Measurements from ENCODE around the gene OR6C75.
"Not testable (repeated sequence)": the region's sequence is repeated elsewhere in the genome, so short reads cannot be mapped to it uniquely, and the experiment has no call there.

Gene OR6C75

GRCh38 chr12:55362675-55363074, at the start of gene OR6C75:
OR6C75 (plus strand) TSS chr12:55362975; CDS start chr12:55365111, 2,136 bp downstream.
- no peak for DNase-seq (ENCODE audit: low read depth in 1 of 2, low spot score in 1 of 2)

- DNase-seq (ENCODE audit: low read depth in 1 of 2, low spot score in 1 of 2), result no peak
Measured at GRCh38 chr12:55314043-55314442, 48.7 kb upstream of the OR6C75 start, which contains the start of gene OR6C1. OR6C1 (plus strand) TSS chr12:55314343; CDS start chr12:55320600, 6,257 bp downstream.

DNA sequence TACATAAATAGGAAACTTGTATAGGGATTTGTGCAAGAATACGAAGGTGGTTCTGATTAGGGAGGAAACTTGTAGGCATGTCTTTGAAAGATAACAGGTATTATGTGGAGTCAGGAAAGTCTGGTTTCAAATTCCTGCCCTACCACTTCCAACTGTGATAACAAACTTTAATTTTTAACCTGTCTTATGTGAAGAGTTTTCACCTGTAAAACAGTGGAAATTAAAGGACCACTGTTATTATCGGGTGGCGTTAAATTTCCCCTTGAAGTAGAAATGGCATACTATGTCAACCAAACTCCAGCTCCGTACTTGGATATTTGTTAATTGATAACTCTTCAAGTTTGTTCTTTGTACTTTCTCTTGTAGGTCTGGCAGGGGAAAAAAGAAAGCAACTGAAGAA, 42.6 kb upstream of the OR6C75 start:
- no peak for DNase-seq (ENCODE audit: low read depth in 1 of 2, low spot score in 1 of 2)

GRCh38 chr12:55325801-55326200, 37.0 kb upstream of the OR6C75 start:
- DNase-seq (ENCODE audit: low read depth in 1 of 2, low spot score in 1 of 2), result not testable (repeated sequence)

DNA sequence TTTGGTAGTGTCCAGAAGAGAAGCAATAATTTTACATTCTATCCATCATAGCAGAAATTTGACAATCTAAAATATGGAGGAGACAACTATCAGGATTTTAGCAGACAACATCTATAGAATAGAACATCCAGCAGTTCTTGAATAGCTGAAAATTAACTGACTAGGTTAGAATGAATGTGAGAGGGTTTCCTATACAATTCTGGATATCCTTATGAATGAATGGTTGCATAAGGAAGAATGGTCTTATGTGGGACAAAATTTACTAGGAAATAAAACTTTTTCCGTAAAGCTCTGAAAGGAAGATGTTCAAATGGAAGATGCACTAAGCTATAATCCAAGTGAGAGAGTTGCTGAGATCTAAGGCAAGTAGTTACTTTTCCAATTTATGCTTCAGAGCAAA, 32.3 kb upstream of the OR6C75 start, which contains the start of gene OR6C3:
Gene OR6C3, plus strand, starts transcription at position 301 of the 400 bp plus-strand sequence. CDS start 955 bp downstream, outside the sequence.
- no peak for DNase-seq (ENCODE audit: low read depth in 1 of 2, low spot score in 1 of 2)

GRCh38 chr12:55336002-55336401, 26.8 kb upstream of the OR6C75 start:
- DNase-seq (ENCODE audit: low read depth in 1 of 2, low spot score in 1 of 2), result no peak

DNA sequence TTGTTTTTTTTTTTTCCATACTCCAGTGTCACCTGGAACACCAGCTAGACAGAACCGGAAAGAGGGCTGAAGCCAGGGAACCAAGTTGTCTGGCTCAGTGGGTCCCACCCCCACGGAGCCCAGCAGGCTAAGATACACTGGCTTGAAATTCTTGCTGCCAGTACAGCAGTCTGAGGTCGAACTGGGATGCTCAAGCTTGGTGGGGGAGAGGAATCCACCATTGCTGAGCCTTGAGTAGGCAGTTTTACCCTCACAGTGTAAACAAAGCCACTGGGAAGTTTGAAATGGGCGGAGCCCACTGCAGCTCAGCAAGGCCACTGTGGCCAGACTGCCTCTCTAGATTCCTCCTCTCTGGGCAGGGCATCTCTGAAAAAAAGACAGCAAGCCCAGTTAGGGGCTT, 7.4 kb upstream of the OR6C75 start:
- DNase-seq (ENCODE audit: low read depth in 1 of 2, low spot score in 1 of 2), result not testable (repeated sequence)

- no peak for DNase-seq (ENCODE audit: low read depth in 1 of 2, low spot score in 1 of 2)
Measured at GRCh38 chr12:55365086-55365485, 2.3 kb downstream of the OR6C75 start.

- no peak for DNase-seq (ENCODE audit: low read depth in 1 of 2, low spot score in 1 of 2)
Measured at GRCh38 chr12:55372521-55372920, 9.7 kb downstream of the OR6C75 start.

DNA sequence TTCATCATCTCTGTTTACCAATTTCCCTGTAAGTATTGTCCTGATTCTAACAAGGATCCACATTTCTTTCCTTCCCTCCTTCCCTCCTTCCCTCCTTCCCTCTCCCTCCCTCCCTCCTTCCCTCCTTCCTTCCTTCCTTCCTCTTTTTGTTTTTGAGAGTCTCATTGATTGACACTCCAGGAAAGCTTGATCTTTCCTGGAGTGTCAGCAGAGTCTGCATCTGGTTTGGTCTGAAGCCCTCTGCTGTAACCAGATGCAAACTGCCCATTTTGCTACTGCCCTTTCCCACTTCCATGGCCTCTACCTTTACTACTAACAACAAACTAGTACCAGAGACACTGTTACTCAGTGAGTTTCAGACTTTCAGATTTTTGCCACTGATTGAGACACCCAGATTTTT, 23.1 kb downstream of the OR6C75 start:
- DNase-seq (ENCODE audit: low read depth in 1 of 2, low spot score in 1 of 2), result no peak

GRCh38 chr12:55392032-55392795, 29.4 kb downstream of the OR6C75 start:
- DNase-seq (ENCODE audit: low read depth in 1 of 2, low spot score in 1 of 2), result no peak

- no peak for DNase-seq (ENCODE audit: low read depth in 1 of 2, low spot score in 1 of 2)
Measured at GRCh38 chr12:55396326-55396725, 33.6 kb downstream of the OR6C75 start.

- DNase-seq (ENCODE audit: low read depth in 1 of 2, low spot score in 1 of 2), result no peak
Measured at GRCh38 chr12:55400229-55400628, 37.5 kb downstream of the OR6C75 start, which contains the start of gene OR6C65. OR6C65 (plus strand) TSS chr12:55400529; CDS start chr12:55400529, 0 bp downstream.

DNA sequence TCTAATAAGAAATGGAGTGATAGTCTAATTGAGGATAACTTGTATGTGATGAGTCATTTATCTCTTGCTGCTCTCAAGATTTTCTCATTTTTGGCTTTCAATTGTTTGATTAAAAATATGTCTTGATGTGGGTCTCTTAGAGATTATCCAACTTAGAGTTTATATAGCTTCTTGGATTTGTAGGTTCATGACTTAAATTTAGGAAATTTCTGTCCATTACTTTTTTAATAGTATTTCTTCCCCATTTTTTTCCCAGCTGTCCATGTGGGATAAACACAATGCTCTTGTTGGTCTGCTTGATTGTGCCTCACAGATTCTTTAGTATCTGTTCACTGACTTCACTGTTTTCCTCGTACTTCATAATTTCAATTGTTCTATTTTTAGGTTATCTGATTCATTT, 45.1 kb downstream of the OR6C75 start:
- no peak for DNase-seq (ENCODE audit: low read depth in 1 of 2, low spot score in 1 of 2)

DNA sequence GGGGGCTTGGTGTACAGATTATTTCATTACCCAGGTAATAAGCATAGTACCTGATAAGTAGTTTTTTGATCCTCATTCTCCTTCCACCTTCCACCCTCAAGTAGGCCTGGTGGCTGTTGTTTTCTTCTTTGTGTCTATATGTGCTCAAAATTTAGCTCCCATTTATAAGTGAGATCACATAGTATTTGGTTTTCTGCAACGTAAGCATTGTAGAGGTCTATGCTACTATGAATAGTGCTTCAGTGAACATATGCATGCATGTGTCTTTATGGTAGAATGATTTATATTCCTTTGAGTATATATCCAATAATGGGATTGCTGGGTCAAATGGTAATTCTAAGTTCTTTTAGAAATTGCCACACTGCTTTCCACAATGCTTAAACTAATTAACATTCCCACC, 46.4 kb downstream of the OR6C75 start:
- not testable (repeated sequence) for DNase-seq (ENCODE audit: low read depth in 1 of 2, low spot score in 1 of 2)

DNA sequence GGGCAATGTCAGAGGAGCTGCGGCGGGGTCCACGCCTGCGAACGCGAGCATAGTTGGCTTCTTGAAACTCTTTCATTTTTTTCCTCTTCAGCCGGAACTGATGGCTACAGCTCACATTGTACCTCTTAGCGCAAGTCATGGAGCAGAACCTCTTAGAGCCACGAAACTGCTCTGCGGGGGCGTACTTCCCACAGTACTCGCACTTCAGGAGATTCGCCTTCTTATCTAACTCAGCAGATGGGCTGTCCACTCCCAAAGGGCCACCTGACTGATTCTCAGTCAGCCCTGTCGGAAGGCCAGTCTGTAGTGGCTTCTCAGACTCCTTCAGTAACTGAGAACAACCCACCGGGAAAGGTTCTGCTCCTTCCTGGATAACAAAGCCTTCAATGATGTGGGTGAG, 49.4 kb downstream of the OR6C75 start:
- not testable (repeated sequence) for DNase-seq (ENCODE audit: low read depth in 1 of 2, low spot score in 1 of 2)

GRCh38 chr12:55413498-55414388, 51.0 kb downstream of the OR6C75 start:
- not testable (repeated sequence) for DNase-seq (ENCODE audit: low read depth in 1 of 2, low spot score in 1 of 2)

DNA sequence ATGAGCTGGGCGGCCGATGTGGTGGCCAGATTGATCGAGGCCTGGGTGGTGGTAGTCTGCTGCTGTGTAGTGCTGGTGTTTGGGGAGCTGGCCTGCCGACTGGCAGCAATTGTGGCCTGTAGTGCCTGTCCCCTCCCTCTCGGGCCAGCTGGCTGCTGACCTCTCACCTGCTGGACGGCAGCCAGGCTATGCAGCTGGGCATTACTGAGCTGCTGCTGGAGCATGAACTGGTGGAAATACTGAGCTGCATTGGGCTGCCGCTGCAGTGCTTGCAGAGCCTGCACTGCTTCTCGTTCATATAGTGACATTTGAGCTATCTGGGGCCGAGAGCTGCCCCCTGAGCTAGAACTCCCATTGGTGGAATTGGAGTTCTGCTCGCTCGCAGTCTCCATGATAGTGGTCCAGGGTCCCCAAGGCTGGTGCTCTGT, 51.6 kb downstream of the OR6C75 start:
- not testable (repeated sequence) for DNase-seq (ENCODE audit: low read depth in 1 of 2, low spot score in 1 of 2)

DNA sequence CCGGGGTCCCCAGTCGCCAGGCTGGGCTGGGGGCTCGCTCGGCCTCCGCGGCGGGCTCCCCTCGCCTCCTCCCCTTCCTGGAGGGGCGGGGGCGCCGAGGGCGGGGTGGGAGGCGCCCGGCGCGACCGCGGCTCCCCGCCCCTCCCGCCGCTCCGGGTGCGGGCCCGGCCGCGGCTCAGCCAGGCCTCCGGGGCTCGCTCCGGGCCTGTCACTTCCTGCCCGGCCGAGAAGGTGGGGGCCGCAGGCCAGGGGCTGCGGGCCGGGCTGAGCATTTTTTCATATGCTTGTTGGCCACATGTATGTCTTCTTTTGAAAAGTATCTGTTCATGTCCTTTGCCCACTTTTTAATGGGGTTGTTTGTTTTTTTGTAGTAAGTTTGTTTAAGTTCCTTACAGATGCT, 52.1 kb downstream of the OR6C75 start:
- DNase-seq (ENCODE audit: low read depth in 1 of 2, low spot score in 1 of 2), result not testable (repeated sequence)

DNA sequence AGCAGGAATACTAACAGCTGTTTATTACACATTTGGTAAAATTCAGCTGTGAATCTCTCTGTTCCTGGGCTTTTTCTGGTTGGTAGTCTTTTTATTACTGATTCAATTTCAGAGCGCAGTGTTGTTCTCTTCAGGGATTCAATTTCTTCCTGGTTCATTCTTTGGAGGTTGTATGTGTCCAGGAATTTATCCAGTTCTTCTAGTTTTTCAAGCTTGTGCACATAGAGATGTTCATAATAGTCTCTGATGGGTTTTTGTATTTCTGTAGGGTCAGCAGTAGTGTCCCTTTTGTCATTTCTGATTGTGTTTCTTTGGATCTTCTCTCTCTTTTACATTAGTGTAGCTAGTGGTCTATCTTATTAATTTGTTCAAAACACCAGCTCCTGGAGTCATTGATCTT, 54.2 kb downstream of the OR6C75 start:
- no peak for DNase-seq (ENCODE audit: low read depth in 1 of 2, low spot score in 1 of 2)

Measured in activated CD4-positive, alpha-beta T cell treated with anti-CD3 and anti-CD28 coated beads, Interleukin-2, amount 50 U/mL, for 24 hours (primary cell).